ENCODE measurements around the gene TXNRD2.
A peak's percentile ranks its signal among the peaks of the same experiment; 100 is the strongest.

Gene TXNRD2

GRCh38 chr22:19965771-19966709, 24.4 kb upstream of the TXNRD2 start:
- no peak for DNase-seq

GRCh38 chr22:19964701-19965386, 23.2 kb upstream of the TXNRD2 start:
- DNase-seq: no peak

DNA sequence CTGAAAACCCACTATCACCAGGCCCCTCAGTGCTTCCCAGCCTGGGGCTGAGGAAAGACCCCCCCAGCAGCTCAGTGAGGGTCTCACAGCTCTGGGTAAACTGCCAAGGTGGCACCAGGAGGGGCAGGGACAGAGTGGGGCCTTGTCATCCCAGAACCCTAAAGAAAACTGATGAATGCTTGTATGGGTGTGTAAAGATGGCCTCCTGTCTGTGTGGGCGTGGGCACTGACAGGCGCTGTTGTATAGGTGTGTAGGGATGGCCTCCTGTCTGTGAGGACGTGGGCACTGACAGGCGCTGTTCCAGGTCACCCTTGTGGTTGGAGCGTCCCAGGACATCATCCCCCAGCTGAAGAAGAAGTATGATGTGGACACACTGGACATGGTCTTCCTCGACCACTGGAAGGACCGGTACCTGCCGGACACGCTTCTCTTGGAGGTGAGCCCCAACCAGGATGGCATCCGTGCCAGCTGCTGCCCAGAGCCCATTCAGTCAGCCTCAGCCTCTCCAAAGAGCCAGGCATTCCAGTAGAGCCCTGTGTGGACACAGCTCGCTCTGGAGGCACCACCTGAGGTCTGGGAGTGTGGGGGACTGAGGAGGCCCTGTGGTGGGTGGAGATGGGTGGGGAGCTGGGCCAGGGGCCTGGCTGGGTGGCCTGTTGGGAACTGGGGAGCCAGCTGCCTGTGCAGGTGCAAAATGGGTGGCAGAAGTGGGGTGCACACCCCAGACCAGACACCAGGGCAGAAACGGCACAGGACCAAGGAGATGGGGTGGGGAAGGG, 22.4 kb upstream of the TXNRD2 start:
- DNase-seq: no peak

GRCh38 chr22:19962909-19963806, 21.5 kb upstream of the TXNRD2 start:
- DNase-seq: no peak

DNA sequence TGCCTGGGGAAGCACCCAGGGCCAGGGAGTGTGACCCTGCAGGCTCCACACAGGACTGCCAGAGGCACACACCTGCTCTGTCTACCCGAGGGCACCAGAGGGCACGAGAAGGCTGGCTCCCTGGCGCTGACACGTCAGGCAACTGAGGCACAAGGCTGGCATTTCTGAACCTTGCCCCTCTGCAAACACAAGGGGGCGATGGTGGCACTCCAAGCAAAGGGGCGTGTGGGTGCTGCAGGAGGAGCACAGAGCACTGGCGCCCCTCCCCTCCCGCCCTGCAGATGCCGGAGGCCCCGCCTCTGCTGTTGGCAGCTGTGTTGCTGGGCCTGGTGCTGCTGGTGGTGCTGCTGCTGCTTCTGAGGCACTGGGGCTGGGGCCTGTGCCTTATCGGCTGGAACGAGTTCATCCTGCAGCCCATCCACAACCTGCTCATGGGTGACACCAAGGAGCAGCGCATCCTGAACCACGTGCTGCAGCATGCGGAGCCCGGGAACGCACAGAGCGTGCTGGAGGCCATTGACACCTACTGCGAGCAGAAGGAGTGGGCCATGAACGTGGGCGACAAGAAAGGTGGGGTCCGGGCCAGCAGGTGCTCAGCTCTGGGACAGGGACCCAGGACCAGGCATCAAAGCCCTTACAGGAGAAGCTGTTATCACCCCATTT, 20.8 kb upstream of the TXNRD2 start:
- no peak for DNase-seq

DNA sequence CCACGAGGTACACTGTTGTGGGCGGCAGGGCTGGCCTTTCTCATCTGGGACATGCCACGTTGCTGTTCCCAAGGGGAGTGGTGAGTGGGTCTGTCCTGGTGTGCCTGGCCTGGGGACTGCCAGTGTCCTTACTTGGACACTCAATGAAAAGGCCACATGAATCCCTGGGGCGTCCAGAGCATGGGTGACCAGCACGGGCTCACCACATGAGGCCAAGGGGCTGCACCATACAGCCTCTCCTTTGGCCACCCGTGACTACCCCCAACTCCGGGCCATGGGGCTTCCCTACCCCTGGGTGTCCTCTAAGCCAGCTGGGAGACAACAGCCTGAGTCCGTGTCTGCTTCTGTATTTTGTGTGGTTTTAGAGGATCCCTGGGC, 20.2 kb upstream of the TXNRD2 start:
- no peak for DNase-seq

DNA sequence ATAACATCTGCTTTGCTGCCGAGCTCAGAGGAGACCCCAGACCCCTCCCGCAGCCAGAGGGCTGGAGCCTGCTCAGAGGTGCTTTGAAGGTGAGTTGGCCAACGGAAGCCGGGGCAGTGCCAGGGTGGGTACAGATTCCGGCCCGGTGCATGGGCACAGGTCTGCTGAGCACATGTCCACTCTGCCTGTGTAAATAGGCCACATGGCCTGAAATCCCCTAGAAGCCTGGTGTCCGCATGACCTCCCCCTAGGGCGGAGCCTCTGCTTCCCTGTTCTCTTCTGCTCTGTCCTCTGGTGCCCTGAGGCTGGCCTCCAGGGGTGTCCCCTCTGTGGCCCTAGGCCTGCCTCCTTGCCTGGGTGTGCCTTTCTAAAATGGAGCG, 19.6 kb upstream of the TXNRD2 start:
- no peak for DNase-seq

GRCh38 chr22:19960491-19961200, 19.0 kb upstream of the TXNRD2 start:
- DNase-seq: no peak

GRCh38 chr22:19959587-19960490, 18.2 kb upstream of the TXNRD2 start:
- DNase-seq: no peak

- no peak for DNase-seq
Measured at GRCh38 chr22:19959043-19959586, 17.5 kb upstream of the TXNRD2 start.

DNA sequence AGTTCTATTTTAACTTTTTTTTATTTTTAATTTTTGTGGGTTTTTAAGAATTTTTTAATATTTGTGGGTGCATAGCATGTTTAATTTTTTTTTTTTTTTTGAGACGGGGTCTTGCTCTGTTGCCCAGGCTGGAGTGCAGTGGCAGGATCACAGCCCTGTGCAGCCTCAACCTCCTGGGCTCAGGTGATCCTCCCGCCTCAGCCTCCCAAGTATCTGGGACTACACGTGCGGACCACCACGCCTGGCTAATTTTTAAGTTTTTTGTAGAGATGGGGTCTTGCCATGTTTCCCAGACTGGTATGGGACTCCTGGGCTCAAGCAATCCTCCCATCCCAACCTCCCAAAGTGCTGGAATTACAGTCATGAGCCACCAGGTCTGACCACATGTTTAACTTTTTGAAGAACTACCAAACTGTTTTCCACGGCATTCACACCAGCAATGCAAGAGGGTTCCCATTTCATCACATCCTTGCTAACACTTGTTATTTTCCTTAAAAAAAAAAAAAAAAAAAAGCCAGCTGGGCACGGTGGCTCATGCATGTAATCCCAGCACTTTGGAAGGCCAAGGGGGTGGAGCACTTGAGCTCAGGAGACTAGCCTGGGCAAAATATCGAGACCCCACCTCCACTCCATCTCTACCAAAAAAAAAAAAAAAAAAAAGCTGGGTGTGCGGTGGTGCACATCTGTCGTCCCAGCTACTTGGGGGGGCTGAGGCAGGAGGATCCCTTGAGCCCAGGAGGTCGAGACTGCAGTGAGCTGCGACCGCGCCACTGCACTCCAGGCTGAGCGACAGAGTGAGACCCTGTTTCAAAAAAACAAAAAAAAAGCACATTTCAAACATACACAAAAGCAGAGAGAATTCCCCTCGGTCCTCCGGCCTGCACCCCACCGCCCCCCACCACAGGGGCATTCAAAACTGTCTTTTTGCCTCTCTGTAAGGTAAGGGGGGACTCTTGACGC, 16.7 kb upstream of the TXNRD2 start:
- no peak for DNase-seq

DNA sequence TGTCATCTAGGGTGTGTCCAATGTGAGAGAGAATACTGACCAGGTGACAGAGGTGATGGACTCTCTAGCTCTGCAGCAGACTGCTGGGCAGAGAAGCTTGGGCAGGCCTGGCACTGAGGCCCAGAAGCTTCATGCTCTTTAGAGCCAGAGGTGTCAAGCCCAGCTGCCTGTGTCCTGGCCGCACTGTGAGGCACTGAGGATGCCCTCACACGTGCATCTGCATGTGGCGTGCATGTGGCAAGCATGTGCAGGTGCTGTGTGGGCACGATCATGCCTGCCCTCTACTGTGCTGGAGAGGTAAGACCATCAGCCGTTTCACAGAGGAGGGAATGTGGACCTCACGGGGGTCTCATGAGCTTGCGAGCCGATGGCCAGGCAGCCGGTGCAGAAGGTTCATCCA, 15.8 kb upstream of the TXNRD2 start:
- DNase-seq: no peak

DNA sequence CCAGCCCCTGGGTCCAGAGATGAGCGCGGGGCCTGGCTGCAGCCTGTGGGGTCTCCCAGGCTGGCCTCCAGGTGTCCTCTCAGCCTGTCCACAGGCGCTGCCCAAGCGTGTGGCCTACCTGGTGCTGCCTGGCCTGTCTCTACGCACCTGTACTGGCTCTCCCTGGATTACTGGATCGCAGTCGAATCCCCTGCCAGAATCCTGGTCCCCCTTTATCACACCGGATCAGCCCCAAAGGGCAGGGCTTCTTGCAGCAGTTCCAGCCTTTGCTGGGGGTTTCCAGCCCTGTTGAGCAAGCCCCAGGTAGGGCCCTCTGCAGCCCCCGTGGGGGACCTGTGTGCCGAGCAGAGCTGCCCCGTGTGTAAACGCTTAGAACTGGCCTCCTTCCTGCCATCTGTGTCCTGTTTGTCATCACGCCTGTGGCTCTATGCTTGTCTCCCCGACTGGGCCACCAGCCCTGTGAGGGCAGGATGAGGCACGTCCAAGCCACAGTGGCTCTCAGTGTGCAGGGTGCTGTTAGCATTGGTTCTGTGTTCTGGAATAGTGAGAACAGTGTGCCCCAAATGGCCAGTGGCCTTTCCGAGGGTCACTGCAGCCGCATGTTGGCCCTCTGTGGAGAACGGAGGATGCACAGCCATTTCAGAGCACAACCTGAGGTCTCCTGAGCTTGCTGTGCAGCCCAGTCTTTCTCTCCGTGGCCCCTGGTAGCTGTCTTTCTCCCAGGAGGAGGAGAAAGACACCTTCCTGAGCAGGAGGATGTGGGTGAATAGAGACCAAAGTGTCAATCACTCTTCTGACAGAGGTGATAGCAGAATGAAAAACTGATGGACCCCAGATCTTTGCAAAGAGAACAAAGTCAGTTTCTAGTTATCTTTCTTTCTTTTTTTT, 13.9 kb upstream of the TXNRD2 start:
- DNase-seq: peak in 1 of 2 experiments; percentile 60

- DNase-seq: peak in 1 of 2 experiments; percentile 25
Measured at GRCh38 chr22:19951346-19951745, 9.7 kb upstream of the TXNRD2 start.

DNA sequence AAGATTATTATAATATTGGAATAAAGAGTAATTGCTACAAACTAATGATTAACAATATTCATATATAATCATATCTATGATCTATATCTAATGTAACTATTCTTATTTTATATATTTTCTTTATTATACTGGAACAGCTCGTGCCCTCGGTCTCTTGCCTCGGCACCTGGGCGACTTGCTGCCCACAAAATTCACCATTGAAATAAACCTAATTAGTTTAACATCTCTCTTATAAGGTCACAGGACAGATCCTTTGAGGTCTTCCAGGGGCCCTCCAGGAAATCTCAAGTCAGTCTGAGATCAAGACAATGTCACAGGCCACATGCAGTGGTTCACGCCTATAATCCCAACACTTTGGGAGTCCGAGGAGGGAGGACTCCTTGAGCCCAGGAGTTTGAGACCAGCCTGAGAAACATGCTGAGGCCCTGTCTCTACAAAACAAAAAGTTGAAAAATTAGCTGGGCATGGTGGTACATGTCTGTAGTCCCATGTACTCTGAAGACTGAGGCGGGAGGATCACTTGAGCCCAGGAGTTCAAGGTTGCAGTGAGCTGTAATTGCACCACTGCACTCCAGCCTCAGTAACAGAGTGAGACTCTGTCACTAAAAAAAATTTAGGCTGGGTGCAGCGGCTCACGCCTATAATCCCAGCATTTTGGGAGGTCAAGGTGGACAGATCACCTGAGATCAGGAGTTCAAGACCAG, 6.6 kb upstream of the TXNRD2 start:
- no peak for DNase-seq
